ENCODE results near the gene SMCO4. TPM values are rescaled to one million over a fixed set of nuclear protein-coding genes. Genes with fewer than 3 reads are reported as not detected.
"Not testable (repeated sequence)": the region's sequence is repeated elsewhere in the genome, so short reads cannot be mapped to it uniquely, and the experiment has no call there.

SMCO4 gene
- polyA plus RNA-seq, 1 donor = 14.8 TPM

GRCh38 chr11:93478841-93479240, 64.3 kb downstream of the SMCO4 start:
- no peak for DNase-seq

- DNase-seq = no peak
These were observed 65.4 kb downstream of the SMCO4 start for GRCh38 chr11:93477684-93478234.

- no peak for DNase-seq
These were observed 66.4 kb downstream of the SMCO4 start for GRCh38 chr11:93476796-93477195.

- DNase-seq = no peak
These were observed 69.1 kb downstream of the SMCO4 start for GRCh38 chr11:93474123-93474522.

GRCh38 chr11:93468290-93468689, 74.9 kb downstream of the SMCO4 start:
- no peak for DNase-seq

GRCh38 chr11:93467054-93467453, 76.1 kb downstream of the SMCO4 start:
- no peak for DNase-seq

GRCh38 chr11:93464927-93465540, 78.2 kb downstream of the SMCO4 start:
- no peak for DNase-seq

- DNase-seq = not testable (repeated sequence)
These were observed 79.5 kb downstream of the SMCO4 start for GRCh38 chr11:93463666-93464065.

GRCh38 chr11:93458286-93458685, 84.9 kb downstream of the SMCO4 start:
- no peak for DNase-seq

GRCh38 chr11:93444617-93445073, 98.5 kb downstream of the SMCO4 start:
- peak; percentile 46 for DNase-seq

GRCh38 chr11:93443232-93443631, 100.0 kb downstream of the SMCO4 start:
- not testable (repeated sequence) for DNase-seq

- no peak for DNase-seq
These were observed 110.9 kb downstream of the SMCO4 start for GRCh38 chr11:93432247-93432646.

Other genes starting within 250 kb of the SMCO4 start
- gene DEUP1, start 212.6 kb downstream of the SMCO4 start, polyA plus RNA-seq (ENCODE audit: insufficient read length) = 1.4 TPM
- gene CEP295, start 118.3 kb upstream of the SMCO4 start, polyA plus RNA-seq (ENCODE audit: insufficient read length) = 29.3 TPM
- 179 TPM for gene TAF1D, start 198.1 kb upstream of the SMCO4 start, polyA plus RNA-seq (ENCODE audit: insufficient read length)
- gene C11orf54, start 198.3 kb upstream of the SMCO4 start, polyA plus RNA-seq (ENCODE audit: insufficient read length) = 142 TPM
- gene MED17, start 240.9 kb upstream of the SMCO4 start, polyA plus RNA-seq (ENCODE audit: insufficient read length) = 69.2 TPM